Astrocyte (in vitro differentiated cells and primary cell): ENCODE results near the gene COX10. TPM values are rescaled to one million over a fixed set of nuclear protein-coding genes. Genes with fewer than 3 reads are reported as not detected.

Source experiments
- DNase-seq: peaks from one replicate; pipeline ENCODE4 v3.0.0-alpha.2; 2010; ENCODE audit warnings: low read depth
- FAIRE-seq: peaks from 2 replicates; lab custom pipeline; 2011; peaks lifted over from hg19 to GRCh38; lab: Jason Lieb, UNC
- H2AFZ ChIP-seq: 2 replicates; pipeline ENCODE4 v1.6.0; 2012; ENCODE audit warnings: low read depth, low read length, inconsistent platforms
- H3K27ac ChIP-seq: 2 replicates; pipeline ENCODE4 v1.5.1; 2011; ENCODE audit warnings: low read depth, low read length, inconsistent platforms
- H3K27me3 ChIP-seq: 2 replicates; pipeline ENCODE4 v1.6.0; 2011; ENCODE audit warnings: low read length, inconsistent platforms; ENCODE audit not compliant: insufficient read depth
- H3K36me3 ChIP-seq: 2 replicates; pipeline ENCODE4 v1.5.1; 2011; ENCODE audit warnings: low read length, inconsistent platforms; ENCODE audit not compliant: insufficient read depth
- H3K4me1 ChIP-seq: 2 replicates; pipeline ENCODE4 v1.5.1; 2011; ENCODE audit warnings: low read length, inconsistent platforms; ENCODE audit not compliant: insufficient read depth
- H3K4me2 ChIP-seq: 2 replicates; pipeline ENCODE4 v1.6.0; 2012; ENCODE audit warnings: low read length, inconsistent platforms
- H3K4me3 ChIP-seq: 2 replicates; pipeline ENCODE4 v1.5.1; 2011; ENCODE audit warnings: low read depth, mild to moderate bottlenecking, low read length, inconsistent platforms; ENCODE audit not compliant: insufficient read depth
- H3K79me2 ChIP-seq: 2 replicates; pipeline ENCODE4 v1.6.0; 2012; ENCODE audit warnings: mild to moderate bottlenecking, low read length, inconsistent platforms; ENCODE audit not compliant: insufficient read depth
- H3K9ac ChIP-seq: 2 replicates; pipeline ENCODE4 v1.6.0; 2012; ENCODE audit warnings: mild to moderate bottlenecking, low read length, inconsistent platforms
- H3K9me3 ChIP-seq: 2 replicates; pipeline ENCODE4 v1.5.1; 2012; ENCODE audit warnings: low read depth, mild to moderate bottlenecking, low read length, inconsistent platforms; ENCODE audit not compliant: insufficient read depth
- H4K20me1 ChIP-seq: 2 replicates; pipeline ENCODE4 v1.6.0; 2012; ENCODE audit warnings: low read length, inconsistent platforms; ENCODE audit not compliant: insufficient read depth
- H3K27ac Mint-ChIP-seq: one replicate; pipeline ENCODE4 v1.8.0; 2021; ENCODE audit warnings: mild to moderate bottlenecking, mixed read lengths; ENCODE audit not compliant: unreplicated experiment
- H3K27me3 Mint-ChIP-seq: one replicate; pipeline ENCODE4 v1.8.0; 2021; ENCODE audit warnings: low read depth, mixed read lengths; ENCODE audit not compliant: unreplicated experiment
- H3K36me3 Mint-ChIP-seq: one replicate; pipeline ENCODE4 v1.8.0; 2021; ENCODE audit warnings: low read depth, mixed read lengths; ENCODE audit not compliant: unreplicated experiment
- H3K4me1 Mint-ChIP-seq: one replicate; pipeline ENCODE4 v1.8.0; 2021; ENCODE audit warnings: low read depth, mixed read lengths; ENCODE audit not compliant: unreplicated experiment
- H3K4me3 Mint-ChIP-seq: one replicate; pipeline ENCODE4 v1.8.0; 2021; ENCODE audit warnings: mild to moderate bottlenecking, moderate library complexity, mixed read lengths; ENCODE audit not compliant: unreplicated experiment
- H3K9me3 Mint-ChIP-seq: one replicate; pipeline ENCODE4 v1.8.0; 2021; ENCODE audit warnings: mild to moderate bottlenecking, mixed read lengths; ENCODE audit not compliant: unreplicated experiment
- CTCF ChIP-seq: IDR thresholded peaks from 2 replicates; pipeline ENCODE4 v1.5.1; 2011; ENCODE audit warnings: low read depth, mild to moderate bottlenecking, inconsistent platforms, low read length, moderate library complexity; ENCODE audit not compliant: insufficient read depth
- EZH2 ChIP-seq: IDR thresholded peaks from 2 replicates; pipeline ENCODE4 v1.6.1; 2012; ENCODE audit warnings: mild to moderate bottlenecking, low read length, inconsistent platforms; ENCODE audit not compliant: insufficient read depth
- total RNA-seq: library from RNA; stranded (reverse); gene quantifications from 2 replicates; pipeline ENCODE4 v1.2.1, GENCODE V29; 2021

The COX10 gene
- total RNA-seq, 1 donor from 2014 or later = 16.4 TPM

DNA sequence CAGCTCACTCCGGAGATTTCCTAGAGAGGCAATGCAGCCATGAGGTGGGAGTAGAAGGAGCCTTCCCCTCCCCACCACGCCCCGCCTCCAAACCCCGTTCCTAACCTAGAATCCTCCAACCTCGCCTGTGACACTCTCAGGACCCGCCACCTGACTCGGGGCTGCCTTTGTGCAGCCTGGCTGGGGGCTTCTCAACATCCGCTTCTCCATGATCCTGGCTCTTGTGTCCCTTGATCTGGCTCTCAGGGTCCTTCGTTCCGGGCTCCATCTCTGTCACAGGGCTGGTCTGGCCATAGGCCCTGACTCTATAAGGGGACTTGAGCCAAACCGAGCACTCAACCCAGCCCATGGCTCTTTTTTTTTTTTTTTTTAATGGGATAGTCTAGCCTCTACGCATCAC is 143.1 kb downstream of the COX10 start:
- H3K27ac Mint-ChIP-seq = no peak overlapping the region

DNA sequence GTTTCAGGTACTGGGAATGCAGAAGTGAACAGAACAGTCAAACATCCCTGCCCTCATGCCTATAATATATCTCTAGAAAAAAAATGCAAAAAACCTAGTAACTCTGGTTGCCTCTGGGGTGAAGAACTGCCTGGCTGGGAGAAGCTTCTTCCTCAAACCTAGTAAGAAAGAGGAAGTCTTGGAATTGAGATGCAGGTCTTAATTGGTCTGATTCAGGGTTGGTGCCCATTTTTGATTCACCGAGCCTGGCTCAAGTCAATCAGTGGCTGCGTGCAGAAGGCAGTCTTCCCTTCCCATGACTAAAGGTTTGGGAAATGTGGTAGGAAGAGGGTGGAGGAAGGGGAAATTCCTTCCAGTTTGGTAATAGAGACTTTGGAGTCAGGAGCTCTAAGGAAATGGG is 145.0 kb downstream of the COX10 start:
- no peak for DNase-seq
- H3K79me2 ChIP-seq = no peaks in the 10 kb centered on the region
- H3K9me3 ChIP-seq = no peaks in the 10 kb centered on the region
- no peak overlapping the region for H2AFZ ChIP-seq
- no peak overlapping the region for H3K9ac ChIP-seq
- peaks cover 22% of the 10 kb centered on the region for H3K36me3 Mint-ChIP-seq
- no peaks in the 10 kb centered on the region for H3K36me3 ChIP-seq
- no peak overlapping the region for H3K4me3 ChIP-seq
- H4K20me1 ChIP-seq = no peaks in the 10 kb centered on the region
- no peaks in the 10 kb centered on the region for H3K27me3 Mint-ChIP-seq
- H3K4me1 Mint-ChIP-seq = peaks cover 4% of the 10 kb centered on the region
- no peak for FAIRE-seq
- peaks cover 3% of the 10 kb centered on the region for H3K9me3 Mint-ChIP-seq
- H3K27ac Mint-ChIP-seq = no peak overlapping the region
- H3K27me3 ChIP-seq = no peaks in the 10 kb centered on the region
- H3K4me1 ChIP-seq = no peaks in the 10 kb centered on the region
- no peak overlapping the region for H3K4me2 ChIP-seq
- H3K27ac ChIP-seq = no peak overlapping the region
- H3K4me3 Mint-ChIP-seq = no peak overlapping the region
- no peak for TF ChIP-seq CTCF
- TF ChIP-seq EZH2 = no peak

More for the DNA sequence above, 143.1 kb downstream of the COX10 start:
- H3K36me3 Mint-ChIP-seq = peaks cover 30% of the 10 kb centered on the region
- H3K9ac ChIP-seq = no peak overlapping the region
- no peak overlapping the region for H2AFZ ChIP-seq
- no peak for DNase-seq
- no peak for FAIRE-seq
- H3K4me2 ChIP-seq = no peak overlapping the region
- no peaks in the 10 kb centered on the region for H3K79me2 ChIP-seq
- no peak overlapping the region for H3K4me3 ChIP-seq
- H3K4me1 ChIP-seq = no peaks in the 10 kb centered on the region
- no peak overlapping the region for H3K27ac ChIP-seq
- H3K9me3 Mint-ChIP-seq = peaks cover 3% of the 10 kb centered on the region
- H3K36me3 ChIP-seq = peaks cover 2% of the 10 kb centered on the region
- H3K4me3 Mint-ChIP-seq = no peak overlapping the region
- TF ChIP-seq EZH2 = no peak
- no peak for TF ChIP-seq CTCF
- no peaks in the 10 kb centered on the region for H3K9me3 ChIP-seq
- H3K27me3 ChIP-seq = no peaks in the 10 kb centered on the region
- H3K4me1 Mint-ChIP-seq = peaks cover 4% of the 10 kb centered on the region
- H4K20me1 ChIP-seq = no peaks in the 10 kb centered on the region
- no peaks in the 10 kb centered on the region for H3K27me3 Mint-ChIP-seq

- H3K27me3 ChIP-seq = no peaks in the 10 kb centered on the region
- no peak overlapping the region for H3K27ac Mint-ChIP-seq
- no peak overlapping the region for H3K4me3 ChIP-seq
- no peaks in the 10 kb centered on the region for H3K4me1 ChIP-seq
- DNase-seq = no peak
- H2AFZ ChIP-seq = no peak overlapping the region
- H3K27me3 Mint-ChIP-seq = no peaks in the 10 kb centered on the region
- no peaks in the 10 kb centered on the region for H3K79me2 ChIP-seq
- peaks cover 4% of the 10 kb centered on the region for H3K36me3 Mint-ChIP-seq
- no peaks in the 10 kb centered on the region for H3K36me3 ChIP-seq
- H3K9me3 ChIP-seq = no peaks in the 10 kb centered on the region
- TF ChIP-seq EZH2 (no peak), CTCF (no peak)
- H3K4me1 Mint-ChIP-seq = no peaks in the 10 kb centered on the region
- no peaks in the 10 kb centered on the region for H4K20me1 ChIP-seq
- no peak overlapping the region for H3K9ac ChIP-seq
- no peak for FAIRE-seq
- no peak overlapping the region for H3K27ac ChIP-seq
- no peak overlapping the region for H3K4me2 ChIP-seq
- H3K4me3 Mint-ChIP-seq = no peak overlapping the region
- peaks cover 7% of the 10 kb centered on the region for H3K9me3 Mint-ChIP-seq
These were observed 153.3 kb downstream of the COX10 start for GRCh38 chr17:14222611-14223010.
